Effector CD8-positive, alpha-beta T cell (primary cell): ENCODE measurements around the gene NTRK3.

ENCODE experiments used
- DNase-seq: peaks from one replicate; lab custom pipeline; 2025; lab: John Stamatoyannopoulos, UW

The NTRK3 gene

DNA sequence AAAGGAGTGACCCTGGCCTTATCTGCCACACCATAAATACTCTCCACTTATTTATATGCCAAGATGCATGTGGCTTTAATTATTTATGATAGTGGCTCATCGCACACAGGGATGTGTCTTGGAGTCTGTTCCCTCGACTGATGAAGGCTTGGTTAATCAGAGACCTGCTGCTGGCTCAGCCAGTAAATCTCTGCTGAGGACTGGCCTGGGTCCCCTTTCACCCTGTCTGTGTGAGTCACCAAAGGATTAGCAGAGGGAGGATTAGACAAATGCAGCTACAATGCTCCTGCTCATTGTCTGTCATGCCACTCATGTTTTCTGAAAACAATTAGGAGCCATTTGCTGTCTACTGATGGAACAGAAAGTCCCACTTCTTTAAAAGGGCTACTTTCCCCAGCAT, 226.8 kb downstream of the NTRK3 start:
- DNase-seq = no peak

DNA sequence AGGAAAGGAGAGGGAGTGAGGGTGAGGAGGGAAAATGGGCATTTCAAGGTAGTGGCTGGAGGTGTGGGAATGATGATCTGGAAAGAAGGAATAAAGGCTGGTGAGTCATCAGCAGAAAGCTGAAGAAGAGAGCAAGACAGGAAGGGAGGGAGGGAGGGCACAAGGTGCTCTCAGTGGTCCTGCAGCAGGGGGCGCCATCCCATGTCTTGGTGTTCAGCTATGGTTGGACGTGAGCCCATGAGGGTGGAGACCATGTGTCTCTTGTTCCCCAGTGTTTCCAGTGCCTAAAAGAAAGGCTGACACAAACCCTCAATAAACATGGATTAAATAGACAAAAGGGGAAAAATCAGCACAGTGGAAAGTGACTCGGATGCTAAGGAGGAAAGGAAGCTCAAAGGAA, 228.5 kb downstream of the NTRK3 start:
- DNase-seq = no peak

DNA sequence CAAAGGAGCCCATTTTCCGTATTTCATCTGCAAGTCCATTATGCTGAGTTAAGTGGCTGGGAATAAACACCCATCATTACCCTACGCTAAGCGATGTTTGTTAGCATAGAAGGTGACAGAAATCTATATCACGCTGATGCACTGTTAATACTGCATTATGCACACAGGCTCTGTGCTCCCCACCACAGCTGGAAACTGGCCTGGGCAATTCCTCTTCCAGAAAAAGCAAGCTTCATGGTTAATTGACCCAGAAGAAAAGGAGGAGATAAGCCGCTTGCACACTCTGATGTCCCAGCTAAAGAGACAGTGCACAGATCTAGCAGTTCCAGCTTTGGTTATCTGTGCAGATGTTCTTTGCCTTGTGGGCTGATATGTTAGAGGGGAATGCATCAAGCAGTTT, 232.6 kb downstream of the NTRK3 start:
- no peak for DNase-seq

DNA sequence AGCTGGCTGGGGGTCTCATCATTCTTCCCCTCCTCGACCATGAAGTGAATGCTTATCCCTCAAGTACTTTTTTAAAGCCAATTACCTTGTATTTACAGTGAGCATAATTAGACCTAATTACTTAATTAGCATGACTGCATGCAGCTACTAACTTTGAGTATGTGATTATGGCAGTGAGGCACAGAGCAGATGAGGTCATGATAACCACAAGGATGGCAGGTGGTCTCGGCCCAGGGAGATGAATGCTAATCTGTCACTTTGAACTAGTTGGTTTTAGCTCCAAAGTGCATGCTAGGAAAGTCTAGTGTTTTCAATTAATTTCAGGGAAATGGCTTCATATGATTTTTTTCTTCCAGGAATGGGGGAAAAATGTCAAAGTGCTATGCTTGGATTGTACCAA, 233.8 kb downstream of the NTRK3 start:
- DNase-seq = no peak

DNA sequence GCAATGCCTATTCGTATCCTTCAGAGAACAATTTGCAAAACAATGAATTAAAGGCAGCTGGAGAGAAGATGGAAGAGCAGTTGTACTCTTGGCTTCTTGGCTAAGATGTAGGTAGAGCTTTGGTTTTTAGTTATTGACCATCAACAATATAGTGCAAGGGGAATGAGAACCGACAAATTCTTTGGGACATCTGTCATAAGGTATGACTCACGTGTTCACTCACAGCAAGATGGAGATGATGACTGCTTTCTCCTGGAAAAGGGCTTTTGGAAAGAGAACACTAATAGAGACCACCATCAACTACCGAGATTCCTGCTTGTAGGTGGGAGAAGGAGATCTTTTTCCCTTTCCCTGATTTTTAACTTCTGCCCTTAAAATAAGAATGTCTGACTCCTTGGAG, 234.9 kb downstream of the NTRK3 start:
- no peak for DNase-seq

DNA sequence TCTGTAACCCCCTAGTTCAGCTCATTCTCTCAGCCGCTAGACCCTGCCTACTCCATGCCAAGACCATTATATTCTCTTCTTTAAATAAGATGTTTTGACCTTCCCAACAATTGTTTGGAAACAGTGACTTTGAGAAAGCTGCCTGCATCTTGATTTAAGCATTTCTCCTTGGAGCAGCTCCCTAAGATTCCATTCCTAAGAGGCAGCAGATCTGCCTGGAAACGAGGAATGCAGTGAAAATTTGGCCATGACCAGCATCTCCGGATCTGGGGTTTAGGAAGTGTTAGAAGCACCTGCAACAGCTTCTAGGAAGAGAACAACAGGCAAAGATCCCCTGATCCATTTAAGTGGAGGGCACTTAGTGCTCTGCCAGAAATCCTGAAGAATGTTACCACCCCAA, 235.7 kb downstream of the NTRK3 start:
- DNase-seq = no peak

DNA sequence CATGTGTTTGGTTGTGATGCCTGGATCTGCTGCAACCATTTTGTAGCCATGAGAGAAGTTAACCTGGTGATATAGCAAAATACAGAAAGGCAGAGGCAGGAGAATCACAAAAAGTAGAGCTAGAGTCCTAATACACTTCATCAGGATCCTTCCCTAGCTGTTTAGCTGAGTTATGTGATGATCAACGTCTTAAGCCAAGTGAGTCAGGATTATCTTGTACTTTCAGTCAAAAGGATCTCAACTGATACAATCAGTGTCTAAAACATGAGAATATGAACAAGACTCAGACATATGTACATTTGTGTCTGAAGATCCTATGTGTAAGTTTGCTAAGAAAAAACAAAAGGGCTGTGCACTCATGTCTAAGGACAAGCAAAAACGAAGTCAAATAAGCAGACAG, 236.9 kb downstream of the NTRK3 start:
- no peak for DNase-seq

DNA sequence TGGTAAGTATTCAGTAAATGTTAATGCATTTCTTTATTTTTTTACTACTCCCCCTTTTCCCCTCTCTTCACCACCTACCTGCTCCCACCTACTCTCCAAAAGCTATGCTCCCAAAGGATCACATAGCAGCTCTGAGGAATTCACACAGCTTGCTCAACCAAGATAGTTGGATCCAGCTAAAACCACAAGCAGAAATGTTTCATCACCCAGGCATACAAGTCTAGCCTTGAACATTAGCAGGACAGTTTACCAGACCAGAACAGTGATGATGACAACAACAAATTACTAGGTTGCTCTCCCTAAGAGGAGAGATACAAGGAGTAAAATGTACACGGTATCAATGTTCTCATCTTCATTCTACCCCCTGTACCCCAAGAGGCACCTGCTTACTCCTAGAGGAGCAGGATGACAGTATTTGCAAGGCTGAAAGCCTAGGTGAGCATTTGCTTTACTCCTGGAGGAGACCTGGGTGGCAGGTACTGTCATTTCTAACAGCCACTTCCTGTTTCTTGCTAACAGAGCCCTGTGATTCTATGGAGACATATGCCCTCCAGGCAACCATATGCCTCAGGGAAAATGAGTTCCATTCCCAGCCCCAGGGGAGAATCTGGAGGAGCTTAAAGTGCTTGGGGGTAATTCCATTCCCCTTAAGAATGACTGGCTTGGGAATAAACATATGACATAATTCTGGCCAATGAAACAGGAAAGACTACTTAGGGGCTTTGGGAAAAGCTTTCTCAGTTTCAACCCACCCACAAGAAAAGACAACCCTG, 237.5 kb downstream of the NTRK3 start:
- no peak for DNase-seq

DNA sequence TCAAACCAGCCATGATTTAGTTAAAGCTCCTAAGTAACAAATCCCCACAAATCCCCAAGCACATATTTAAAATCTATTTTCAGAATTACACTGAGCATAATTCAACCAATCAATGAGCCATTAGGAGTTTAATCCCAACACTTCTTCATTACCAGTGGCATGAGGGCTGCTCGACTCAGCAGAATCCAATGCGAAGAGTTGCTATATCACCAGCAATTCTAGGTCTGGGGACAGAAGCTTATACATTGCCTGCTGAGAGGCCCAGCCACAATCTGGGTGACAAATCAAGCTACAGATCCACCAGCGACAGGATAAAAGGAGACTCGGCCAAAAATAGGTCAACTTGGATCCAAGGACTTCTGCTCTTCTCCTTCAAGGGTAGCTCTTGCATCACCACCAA, 238.8 kb downstream of the NTRK3 start:
- no peak for DNase-seq

DNA sequence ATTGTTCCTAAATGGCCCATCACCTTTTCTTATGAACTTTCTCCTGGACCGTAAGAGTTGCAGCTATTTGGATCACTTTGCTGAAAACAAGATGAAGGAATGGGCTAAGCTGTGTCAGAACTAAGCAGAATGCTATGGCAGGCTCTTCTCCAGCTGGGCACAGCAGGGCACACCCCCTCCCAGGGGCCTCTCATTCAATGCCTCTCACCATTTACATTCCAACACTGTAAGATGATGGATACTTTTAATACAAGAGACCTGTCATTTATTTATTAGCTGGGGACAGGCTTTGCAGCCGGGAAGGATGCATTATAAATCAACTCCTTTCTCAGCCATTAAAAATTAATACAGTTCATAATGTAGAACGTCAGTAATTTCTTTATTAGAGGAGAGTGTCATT, 240.1 kb downstream of the NTRK3 start:
- DNase-seq = no peak

DNA sequence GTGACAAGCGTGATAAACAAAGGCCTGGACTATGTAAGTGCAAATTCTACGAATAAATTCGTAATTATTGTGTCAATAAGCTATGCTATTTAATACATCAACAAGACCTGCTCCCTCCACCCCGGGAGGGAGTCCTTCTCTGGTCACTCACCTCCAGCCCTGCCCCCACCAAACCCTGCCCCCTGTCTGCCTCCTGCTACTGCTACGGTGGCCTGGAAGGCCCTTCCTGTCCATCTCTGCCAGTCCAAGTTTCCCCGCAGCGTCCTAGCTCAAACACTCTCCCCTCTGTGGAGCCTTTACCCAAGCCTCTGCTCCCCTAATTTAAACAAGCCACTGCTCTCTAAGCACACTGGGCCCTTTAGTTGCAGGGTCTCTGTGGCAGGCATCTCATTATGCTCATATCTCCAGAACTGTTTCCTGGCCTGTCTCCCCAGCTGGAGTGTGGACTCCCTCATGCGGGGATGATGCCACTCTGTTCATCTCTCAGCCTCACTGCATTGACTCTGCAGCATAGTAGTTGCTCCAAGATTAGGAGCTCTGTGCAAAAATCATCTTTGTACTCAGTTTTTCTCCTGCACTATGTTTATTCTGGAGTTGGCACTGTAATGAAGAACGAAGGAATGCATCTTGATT, 241.2 kb downstream of the NTRK3 start:
- no peak for DNase-seq

DNA sequence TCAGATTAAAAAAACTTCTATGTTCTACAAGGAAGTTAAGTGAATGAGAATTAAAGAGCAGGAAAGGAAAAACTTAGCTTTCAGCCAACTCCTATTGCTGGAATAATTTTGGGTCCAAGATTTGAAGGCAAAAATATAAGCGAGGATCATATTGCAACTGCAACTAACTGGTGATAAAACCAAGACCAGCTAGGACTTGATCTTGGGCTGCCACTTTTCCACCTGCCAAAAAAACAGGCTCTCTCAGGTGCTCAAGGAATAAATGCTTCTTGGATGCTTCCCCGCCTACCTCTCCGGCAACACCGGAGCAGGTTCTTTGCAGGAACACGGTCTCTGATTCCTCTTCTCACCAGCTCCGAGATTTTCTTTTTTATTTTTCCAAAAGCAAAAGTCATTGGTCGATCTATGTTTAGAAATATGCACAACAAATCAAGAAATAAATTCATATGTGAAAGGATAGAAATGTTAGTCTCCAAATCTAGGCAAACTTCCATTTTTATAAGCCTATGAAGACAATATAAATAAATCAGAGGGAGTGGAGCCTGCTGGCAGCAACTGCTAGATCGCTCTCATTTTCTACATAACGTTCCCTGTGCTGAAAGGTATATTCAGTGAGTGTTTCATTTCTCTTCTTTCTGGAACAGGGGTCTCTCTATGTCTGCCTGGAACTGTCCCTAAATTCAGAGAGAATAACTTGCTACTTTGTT, 241.9 kb downstream of the NTRK3 start:
- no peak for DNase-seq

DNA sequence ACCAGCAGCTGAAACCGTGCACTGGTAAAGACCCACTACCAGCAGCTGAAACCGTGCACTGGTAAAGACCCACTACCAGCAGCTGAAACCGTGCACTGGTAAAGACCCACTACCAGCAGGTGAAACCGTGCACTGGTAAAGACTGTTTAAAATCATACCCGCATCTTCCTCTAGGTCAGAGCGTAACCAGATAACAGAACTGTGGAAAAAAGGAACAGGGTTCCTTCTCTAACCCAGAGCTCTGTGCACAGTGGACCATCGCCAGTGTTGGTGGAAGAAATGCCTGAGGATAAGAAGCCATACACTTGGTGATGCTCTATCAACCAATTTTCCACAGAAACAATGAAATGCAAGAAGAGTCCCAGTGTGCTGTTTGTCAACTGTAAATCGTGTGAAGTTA, 243.4 kb downstream of the NTRK3 start:
- no peak for DNase-seq

DNA sequence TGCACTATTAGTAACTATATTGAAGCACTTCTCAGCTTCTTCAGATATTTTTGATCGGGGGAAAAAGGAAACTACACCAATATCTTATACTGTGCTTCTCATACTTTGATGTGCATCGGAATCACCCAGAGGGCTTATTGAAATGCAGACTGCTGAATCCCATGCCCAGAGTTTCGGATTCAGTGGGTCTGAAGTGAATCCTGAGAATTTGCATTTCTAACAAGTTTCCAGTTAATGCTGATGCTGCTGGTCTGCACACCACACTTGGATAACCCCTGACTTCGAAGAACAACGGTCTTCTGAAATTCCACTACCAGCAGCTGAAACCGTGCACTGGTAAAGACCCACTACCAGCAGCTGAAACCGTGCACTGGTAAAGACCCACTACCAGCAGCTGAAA, 243.9 kb downstream of the NTRK3 start:
- DNase-seq = no peak

DNA sequence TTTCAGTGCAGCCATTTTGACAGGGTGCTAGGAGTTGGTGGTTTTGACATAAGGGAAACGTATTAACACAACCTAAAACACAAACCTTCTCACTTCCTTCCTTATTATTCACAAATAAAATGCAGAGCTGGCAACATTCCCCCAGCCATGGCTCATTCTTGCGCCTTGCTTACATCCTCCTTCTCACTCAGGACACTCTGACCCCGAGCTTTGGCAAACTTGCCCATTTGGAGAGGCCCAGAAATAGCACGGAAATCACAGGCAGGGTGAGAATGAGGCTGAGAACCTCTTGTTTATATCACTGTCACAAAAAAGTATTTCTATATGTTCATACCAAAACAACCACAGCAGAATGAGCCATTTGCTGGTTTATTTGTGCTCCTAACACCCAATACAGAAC, 244.3 kb downstream of the NTRK3 start:
- no peak for DNase-seq

DNA sequence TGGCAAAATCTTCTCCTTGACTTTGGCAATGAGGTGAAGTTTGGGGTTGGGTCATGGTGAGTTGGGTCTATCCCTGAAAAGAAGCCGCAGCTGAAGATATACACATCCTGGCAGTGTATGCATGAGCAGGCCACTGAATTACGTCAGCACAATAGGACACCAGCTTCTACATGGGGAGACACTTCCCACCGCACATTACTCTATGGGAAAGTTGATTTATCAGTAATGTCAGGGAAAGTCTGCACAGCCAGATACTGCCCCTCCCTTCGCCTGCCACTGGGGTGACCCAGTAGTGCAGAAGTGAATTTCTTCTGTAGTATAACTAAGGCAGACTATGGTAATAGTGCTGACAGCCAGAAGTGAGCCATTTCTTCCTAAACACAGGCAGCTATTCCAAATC, 245.0 kb downstream of the NTRK3 start:
- no peak for DNase-seq

DNA sequence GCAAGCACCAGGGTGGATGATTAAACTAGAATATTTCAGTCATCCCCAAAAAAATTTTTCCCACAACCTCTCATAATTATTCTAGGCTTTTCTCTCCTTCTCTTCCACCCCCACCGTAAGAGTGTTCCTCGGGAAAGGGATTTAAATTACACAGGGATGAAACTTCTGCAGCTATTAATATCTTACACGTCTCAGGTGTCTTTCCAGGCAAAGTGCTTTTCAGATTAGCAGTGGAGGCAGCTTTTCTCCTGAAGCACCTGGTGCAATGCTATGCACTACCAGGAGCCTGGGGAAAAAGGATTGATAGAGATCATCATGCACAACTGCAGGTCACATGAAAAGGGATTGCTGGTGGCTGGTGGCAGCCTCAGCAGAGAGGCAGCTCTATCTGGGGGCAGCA, 250.4 kb downstream of the NTRK3 start:
- no peak for DNase-seq

DNA sequence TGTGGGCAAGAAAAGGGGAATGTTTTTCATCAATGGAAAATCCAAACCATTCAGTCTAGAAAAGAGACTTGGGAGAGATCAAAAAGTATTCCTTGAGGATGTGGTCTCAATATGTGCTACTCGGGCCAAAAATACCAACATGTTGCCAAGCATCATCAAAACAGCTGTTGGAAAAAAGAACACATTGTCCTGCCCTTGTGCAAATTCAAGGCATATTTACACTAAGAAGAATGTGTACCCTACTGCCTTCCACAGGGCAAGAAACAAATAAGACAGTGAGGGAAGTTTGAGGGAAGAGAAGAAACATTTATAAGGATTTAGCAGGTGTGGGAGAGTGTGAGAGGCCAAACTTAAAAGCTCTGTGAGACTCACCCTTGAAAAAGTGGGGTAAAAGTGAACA, 252.1 kb downstream of the NTRK3 start:
- no peak for DNase-seq

DNA sequence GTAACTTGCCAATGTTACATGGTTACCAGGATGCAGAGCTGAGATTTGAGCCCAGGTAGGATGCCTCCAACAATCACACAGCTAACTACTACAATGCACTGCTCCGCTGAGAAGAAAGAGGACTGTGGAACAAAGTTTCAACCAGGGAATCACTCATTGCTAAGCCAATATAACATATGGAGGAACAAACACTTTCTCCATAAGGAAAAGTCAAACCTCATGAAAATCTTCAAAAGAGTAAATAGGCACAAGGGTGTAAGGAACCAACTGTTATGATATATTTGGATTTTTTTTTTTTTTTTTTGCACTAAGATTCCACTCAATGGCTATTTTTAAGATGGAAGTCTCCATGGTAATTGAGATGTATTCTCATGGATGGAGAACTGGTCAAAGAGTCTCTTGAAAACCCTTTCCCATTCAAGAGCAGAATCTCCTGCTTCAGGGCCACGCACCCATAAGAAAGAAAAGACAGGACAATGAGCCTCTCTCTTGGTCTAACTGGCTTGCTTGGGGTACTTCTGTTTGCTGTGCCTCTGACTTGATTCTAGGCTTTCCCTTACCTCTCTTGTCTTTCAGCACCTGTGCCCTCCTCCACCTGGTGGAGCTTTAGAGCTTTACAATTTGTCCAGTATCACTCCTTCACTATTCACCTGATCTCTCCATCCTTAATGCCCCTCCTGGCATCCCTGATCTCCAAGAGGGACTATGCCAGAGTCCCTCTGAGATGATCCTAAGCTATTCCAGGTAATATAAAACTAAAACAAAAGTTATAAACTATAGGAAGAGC, 252.8 kb downstream of the NTRK3 start:
- DNase-seq = no peak

DNA sequence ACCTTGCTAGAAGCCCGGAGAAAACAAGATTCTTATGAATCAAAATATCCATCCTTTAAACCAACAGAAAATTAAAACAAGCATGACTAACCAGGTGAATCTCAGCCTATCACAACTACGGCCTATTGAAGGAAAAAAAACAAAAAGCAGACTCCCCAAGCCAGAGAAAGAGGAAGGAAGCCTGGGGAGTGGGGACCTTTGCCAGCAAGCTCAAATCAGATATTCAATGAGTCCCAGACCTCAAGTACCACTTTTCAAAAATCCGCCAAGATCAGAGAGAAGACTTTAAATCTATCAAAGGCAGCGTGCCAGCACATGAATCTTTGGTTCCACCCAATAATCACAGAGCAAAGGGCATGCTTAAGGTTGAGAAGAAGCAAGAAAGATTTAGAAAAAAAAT, 253.8 kb downstream of the NTRK3 start:
- no peak for DNase-seq

DNA sequence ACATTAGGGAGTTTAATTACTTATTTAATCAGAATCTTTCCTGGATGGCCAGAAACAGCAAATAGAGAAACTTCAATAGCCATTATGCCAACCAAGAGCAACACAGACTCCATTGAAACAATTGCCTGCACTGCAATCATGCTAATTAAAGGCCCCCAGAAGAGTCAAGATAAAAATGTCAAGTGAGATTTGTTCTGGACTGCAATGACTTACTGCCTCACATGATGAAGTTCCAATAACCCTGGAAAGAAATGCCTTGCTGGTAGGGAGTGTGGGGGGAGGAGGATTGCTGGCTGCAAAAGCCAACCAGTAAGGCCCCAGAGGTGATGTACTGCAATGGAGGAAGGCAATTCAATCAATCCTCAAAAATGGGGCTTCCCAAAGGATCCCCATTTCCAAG, 257.9 kb downstream of the NTRK3 start:
- no peak for DNase-seq

DNA sequence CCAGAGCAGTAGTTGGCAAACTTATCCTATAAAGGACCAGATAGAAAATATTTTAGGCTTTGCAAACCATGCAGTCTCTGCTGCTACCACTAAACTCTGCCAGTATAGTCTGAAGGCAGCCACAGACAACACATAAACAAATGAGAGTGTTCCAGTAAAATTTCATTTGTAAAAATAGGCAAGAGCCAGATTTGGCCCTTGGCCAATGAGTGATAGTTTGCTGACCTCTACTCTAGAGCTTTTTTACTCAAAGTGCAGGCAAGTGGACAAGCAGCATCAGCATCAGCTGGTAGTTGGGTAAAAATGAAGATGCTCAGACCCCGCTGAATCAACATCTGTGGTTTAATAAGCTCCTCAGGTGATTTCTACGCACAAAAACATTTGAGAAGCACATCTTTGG, 269.8 kb downstream of the NTRK3 start:
- DNase-seq = no peak

DNA sequence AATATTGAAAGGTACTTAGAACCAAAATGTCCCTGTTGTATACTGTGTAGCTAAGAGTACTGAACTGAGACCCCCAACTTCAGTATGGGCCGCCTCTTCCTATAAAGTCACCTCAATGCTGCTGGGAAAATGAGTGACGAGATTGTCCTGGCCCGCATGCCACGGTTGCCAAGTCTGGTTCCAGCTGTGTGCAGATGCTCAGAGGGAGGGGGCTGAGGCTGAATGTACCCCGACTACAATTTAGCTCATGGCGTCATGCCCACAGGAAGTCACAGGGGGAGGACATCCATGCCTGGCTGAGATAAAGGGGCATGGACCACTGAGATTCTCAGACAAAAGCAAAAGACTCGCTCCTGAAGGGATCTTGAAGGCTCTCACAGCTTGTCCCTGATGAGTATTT, 271.1 kb downstream of the NTRK3 start:
- no peak for DNase-seq
